ENCODE data around the gene SPAG8. TPM values are rescaled to one million over a fixed set of nuclear protein-coding genes. Genes with fewer than 3 reads are reported as not detected.

Gene SPAG8
- total RNA-seq, 6 experiments from 2014 or later = 0.42 to 1.3 (median 0.80) TPM; not detected in 3

DNA sequence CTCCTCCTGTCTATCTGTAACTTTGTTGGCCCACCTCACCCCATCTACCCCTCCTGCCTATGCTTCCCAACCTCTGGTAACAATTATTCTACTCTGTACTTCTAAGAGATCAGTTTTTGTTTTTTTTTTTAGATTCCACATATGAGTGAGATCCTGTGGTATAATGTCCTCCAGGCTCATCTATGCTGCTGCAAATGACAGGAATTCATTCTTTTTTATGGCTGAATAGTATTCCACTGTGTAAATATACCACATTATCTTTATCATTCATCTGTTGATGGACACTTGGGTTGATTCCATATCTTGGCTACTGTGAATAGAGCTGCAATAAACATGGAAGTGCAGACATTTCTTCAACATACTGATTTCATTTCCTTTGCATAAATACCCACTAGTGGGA, 28.6 kb downstream of the SPAG8 start:
- H3K36me3 ChIP-seq = no peaks in the 10 kb centered on the region
- DNase-seq = no peak
- intact Hi-C loops (cut with DNase I) = no loop called here
- TF ChIP-seq POLR2A (IDR thresholded peaks at IDR 0.05) = no peak
- no peak overlapping the region for H3K27ac ChIP-seq
- no peaks in the 10 kb centered on the region for H3K27me3 ChIP-seq
- no peaks in the 10 kb centered on the region for H3K4me1 ChIP-seq
- H3K4me3 ChIP-seq = no peak overlapping the region
- ATAC-seq = no peak
- H3K9me3 ChIP-seq = no peaks in the 10 kb centered on the region

DNA sequence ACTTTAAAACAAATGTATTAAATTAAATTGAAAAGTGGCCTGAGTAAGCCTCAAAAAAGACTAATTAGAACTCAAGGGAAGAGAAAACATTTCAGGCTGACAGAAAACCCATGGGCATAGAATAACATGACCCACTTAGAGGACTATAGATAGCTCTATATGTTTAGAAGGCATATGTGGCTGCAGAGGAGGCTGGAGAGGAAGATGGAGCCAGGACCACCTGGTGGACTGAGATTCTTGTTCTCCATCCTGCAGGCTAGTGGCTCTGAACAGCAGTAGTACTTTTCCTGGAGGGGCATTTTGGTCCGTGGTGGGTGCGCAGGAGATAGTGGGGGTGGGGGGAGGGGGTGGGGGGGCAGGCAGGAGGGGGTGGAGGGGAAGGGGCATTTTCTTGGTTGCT, 31.0 kb downstream of the SPAG8 start:
- Histone ChIP-seq H3K4me1 (no peaks in the 10 kb centered on the region), H3K4me3 (no peak overlapping the region), H3K27me3 (no peaks in the 10 kb centered on the region), H3K27ac (no peak overlapping the region), H3K36me3 (no peaks in the 10 kb centered on the region), H3K9me3 (no peaks in the 10 kb centered on the region)
- 71% methylated on average over 2 of the region's 2 CpGs for WGBS (ENCODE audit: insufficient coverage, low coverage, low lambda C conversion rate, missing lambda C conversion rate)
- ATAC-seq (no peak), DNase-seq (no peak)
- TF ChIP-seq, protein P1, sequence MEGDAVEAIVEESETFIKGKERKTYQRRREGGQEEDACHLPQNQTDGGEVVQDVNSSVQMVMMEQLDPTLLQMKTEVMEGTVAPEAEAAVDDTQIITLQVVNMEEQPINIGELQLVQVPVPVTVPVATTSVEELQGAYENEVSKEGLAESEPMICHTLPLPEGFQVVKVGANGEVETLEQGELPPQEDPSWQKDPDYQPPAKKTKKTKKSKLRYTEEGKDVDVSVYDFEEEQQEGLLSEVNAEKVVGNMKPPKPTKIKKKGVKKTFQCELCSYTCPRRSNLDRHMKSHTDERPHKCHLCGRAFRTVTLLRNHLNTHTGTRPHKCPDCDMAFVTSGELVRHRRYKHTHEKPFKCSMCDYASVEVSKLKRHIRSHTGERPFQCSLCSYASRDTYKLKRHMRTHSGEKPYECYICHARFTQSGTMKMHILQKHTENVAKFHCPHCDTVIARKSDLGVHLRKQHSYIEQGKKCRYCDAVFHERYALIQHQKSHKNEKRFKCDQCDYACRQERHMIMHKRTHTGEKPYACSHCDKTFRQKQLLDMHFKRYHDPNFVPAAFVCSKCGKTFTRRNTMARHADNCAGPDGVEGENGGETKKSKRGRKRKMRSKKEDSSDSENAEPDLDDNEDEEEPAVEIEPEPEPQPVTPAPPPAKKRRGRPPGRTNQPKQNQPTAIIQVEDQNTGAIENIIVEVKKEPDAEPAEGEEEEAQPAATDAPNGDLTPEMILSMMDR (IDR thresholded peaks at IDR 0.05) = no peak
- TF ChIP-seq POLR2A (IDR thresholded peaks at IDR 0.05) = no peak
- intact Hi-C loops (cut with DNase I) = no loop called here

DNA sequence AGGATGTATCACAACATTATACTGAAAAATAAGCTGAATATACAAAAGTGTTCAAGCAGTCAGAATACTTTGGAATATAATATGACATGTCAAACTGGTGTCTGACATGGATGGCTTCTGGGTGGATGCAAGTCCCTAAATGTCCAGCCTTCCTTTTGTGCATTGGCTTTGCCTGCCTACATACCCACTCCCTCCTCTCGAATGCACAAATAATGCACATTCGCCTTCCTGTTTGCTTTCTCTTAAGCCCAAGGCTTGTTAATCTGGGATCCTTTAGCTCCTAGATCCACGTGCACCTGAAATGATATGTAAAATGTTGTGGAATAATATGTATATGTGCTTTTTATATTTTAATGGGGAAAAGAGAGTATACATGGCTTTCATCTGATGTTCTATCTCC, 33.6 kb downstream of the SPAG8 start:
- WGBS (ENCODE audit: insufficient coverage, low coverage, low lambda C conversion rate, missing lambda C conversion rate) = 86% methylated on average over 3 of the region's 3 CpGs
- ATAC-seq = no peak
- Histone ChIP-seq H3K27ac (no peak overlapping the region), H3K4me1 (peaks cover 0 to 14% (median 0%) of the 10 kb centered on the region in 4 donors), H3K36me3 (no peaks in the 10 kb centered on the region), H3K4me3 (no peak overlapping the region), H3K27me3 (no peaks in the 10 kb centered on the region), H3K9me3 (no peaks in the 10 kb centered on the region)
- TF ChIP-seq, protein P1 (IDR thresholded peaks at IDR 0.05) = no peak
- TF ChIP-seq POLR2A (IDR thresholded peaks at IDR 0.05) = no peak
- DNase-seq = no peak
- intact Hi-C loops (cut with DNase I) = no loop called here

DNA sequence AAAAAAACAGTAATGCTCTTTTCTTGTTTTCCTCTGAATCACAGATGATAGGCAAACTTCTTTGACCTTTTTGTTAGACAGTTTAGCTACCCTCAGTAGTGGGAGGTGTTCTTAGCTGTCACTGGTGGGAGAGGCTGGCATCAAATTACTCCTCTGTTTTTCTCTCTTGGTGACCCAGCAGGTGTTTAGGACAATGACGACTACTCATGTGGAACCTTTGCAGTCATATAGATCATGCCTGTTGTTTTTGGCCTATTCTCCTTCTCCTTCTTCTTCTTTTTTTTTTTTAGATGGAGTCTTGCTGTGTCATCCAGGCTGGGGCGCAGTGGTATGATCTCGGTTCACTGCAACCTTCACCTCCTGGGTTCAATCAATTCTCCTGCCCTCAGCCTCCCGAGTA, 36.0 kb downstream of the SPAG8 start:
- intact Hi-C loops (cut with DNase I) = no loop called here
- Histone ChIP-seq H3K9me3 (no peaks in the 10 kb centered on the region), H3K4me1 (peaks cover 0 to 23% (median 8%) of the 10 kb centered on the region in 4 donors), H3K27ac (no peak overlapping the region), H3K4me3 (no peak overlapping the region), H3K36me3 (no peaks in the 10 kb centered on the region), H3K27me3 (no peaks in the 10 kb centered on the region)
- TF ChIP-seq POLR2A (IDR thresholded peaks at IDR 0.05) = no peak
- TF ChIP-seq, protein P1 (IDR thresholded peaks at IDR 0.05) = no peak
- 83% methylated on average over 4 of the region's 4 CpGs for WGBS (ENCODE audit: insufficient coverage, low coverage, low lambda C conversion rate, missing lambda C conversion rate)
- DNase-seq (no peak), ATAC-seq (no peak)

DNA sequence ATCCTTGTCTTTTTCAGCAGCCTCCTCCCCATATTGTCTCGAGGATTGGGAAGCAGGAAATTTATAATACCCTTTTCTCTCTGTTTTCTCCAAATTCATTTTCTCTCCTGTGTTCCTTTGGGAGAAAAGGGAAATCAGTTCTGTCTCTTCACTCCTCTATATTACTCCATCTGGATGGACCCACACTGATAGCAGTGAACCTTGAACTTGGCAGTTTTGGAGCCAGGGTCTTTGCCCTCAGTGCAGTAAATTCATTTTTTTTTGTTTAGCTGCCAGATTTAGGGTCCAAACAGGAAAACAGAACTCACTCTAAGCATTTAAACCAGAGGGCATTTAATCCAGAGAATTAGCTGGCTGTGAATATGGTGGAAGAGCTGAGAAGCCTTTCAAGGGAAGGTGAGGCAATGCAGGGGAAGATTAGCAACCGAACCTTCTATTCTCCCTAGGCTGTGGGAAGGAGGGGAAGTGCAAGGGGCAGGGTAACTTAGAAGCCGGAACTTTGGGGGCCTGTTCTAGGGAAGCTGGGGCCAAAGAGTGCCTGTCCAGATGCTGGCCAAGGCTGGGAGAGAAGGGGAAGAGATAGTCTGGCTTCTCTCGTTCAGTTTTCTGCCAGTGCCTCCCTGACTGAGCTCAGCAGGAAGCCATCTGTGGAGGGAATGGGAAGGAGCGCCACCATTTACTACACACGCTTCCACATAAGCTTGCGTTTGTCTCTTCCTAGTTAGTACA, 37.0 kb downstream of the SPAG8 start:
- no peaks in the 10 kb centered on the region for H3K36me3 ChIP-seq
- ATAC-seq = peak; percentile 50 to 79 (median 70)
- DNase-seq = no peak
- no peaks in the 10 kb centered on the region for H3K27me3 ChIP-seq
- TF ChIP-seq, protein P1 (IDR thresholded peaks at IDR 0.05) = no peak
- no peak for TF ChIP-seq POLR2A (IDR thresholded peaks at IDR 0.05)
- no peaks in the 10 kb centered on the region for H3K9me3 ChIP-seq
- H3K4me3 ChIP-seq = no peak overlapping the region
- intact Hi-C loops (cut with DNase I) = no loop called here
- H3K27ac ChIP-seq = peak overlapping the region in 1 of 3 donors; percentile 16
- peaks cover 0 to 29% (median 12%) of the 10 kb centered on the region in 4 donors for H3K4me1 ChIP-seq
- 51% methylated on average over 7 of the region's 7 CpGs for WGBS (ENCODE audit: insufficient coverage, low coverage, low lambda C conversion rate, missing lambda C conversion rate)

Data from right lobe of liver (tissue), 6 donors.